Kidney epithelial cell (primary cell): ENCODE data around the gene LDB3. TPM values are rescaled to one million over a fixed set of nuclear protein-coding genes. Genes with fewer than 3 reads are reported as not detected.

Source experiments
- DNase-seq: peaks from one replicate; pipeline ENCODE4 v3.0.0-alpha.2; 2010; ENCODE audit warnings: low read depth
- H3K27me3 ChIP-seq: 2 replicates; pipeline ENCODE4 v1.6.0; 2011; ENCODE audit warnings: low read length; ENCODE audit not compliant: control insufficient read depth, insufficient read depth
- H3K36me3 ChIP-seq: 2 replicates; pipeline ENCODE4 v1.5.1; 2011; ENCODE audit warnings: low read length; ENCODE audit not compliant: control insufficient read depth, insufficient read depth
- H3K4me3 ChIP-seq: 2 replicates; pipeline ENCODE4 v1.5.1; 2011; ENCODE audit warnings: low read depth, mild to moderate bottlenecking, control low read depth, low read length
- total RNA-seq: library from RNA; depleted of rRNA; stranded (reverse); fragments of >200 nt; gene quantifications from 2 replicates; pipeline ENCODE4 v1.2.3, GENCODE V29; 2015
- TF ChIP-seq, protein P1 (sequence below): IDR thresholded peaks from 2 replicates; pipeline ENCODE4 v1.5.1; 2011; ENCODE audit warnings: mild to moderate bottlenecking, moderate library complexity, low read length, control low read depth, inconsistent platforms; ENCODE audit not compliant: insufficient read depth, poor library complexity, severe bottlenecking

Gene LDB3
- total RNA-seq, 1 donor from 2014 or later, result 0.17 TPM

DNA sequence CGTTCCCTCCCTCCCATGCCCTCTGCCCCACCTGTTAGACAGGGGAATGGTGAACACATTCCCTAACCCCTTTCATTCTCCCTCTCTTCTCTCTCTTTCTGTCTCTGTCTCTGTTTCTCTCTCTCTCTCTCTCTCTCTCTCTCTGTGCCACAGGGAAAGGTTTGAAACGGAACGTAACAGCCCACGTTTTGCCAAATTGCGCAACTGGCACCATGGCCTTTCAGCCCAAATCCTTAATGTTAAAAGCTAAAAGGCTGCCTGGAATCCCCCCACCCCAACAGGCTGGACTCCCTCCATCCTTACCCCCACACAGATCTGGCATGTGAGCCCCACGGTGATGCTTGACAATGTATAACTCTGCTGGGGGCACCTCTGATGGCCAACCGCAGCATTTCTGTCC, 30.8 kb downstream of the LDB3 start:
- Histone ChIP-seq H3K36me3 (no peaks in the 10 kb centered on the region), H3K27me3 (peaks cover 7% of the 10 kb centered on the region), H3K4me3 (no peak overlapping the region)
- TF ChIP-seq, protein P1, sequence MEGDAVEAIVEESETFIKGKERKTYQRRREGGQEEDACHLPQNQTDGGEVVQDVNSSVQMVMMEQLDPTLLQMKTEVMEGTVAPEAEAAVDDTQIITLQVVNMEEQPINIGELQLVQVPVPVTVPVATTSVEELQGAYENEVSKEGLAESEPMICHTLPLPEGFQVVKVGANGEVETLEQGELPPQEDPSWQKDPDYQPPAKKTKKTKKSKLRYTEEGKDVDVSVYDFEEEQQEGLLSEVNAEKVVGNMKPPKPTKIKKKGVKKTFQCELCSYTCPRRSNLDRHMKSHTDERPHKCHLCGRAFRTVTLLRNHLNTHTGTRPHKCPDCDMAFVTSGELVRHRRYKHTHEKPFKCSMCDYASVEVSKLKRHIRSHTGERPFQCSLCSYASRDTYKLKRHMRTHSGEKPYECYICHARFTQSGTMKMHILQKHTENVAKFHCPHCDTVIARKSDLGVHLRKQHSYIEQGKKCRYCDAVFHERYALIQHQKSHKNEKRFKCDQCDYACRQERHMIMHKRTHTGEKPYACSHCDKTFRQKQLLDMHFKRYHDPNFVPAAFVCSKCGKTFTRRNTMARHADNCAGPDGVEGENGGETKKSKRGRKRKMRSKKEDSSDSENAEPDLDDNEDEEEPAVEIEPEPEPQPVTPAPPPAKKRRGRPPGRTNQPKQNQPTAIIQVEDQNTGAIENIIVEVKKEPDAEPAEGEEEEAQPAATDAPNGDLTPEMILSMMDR, result no peak
- no peak for DNase-seq

DNA sequence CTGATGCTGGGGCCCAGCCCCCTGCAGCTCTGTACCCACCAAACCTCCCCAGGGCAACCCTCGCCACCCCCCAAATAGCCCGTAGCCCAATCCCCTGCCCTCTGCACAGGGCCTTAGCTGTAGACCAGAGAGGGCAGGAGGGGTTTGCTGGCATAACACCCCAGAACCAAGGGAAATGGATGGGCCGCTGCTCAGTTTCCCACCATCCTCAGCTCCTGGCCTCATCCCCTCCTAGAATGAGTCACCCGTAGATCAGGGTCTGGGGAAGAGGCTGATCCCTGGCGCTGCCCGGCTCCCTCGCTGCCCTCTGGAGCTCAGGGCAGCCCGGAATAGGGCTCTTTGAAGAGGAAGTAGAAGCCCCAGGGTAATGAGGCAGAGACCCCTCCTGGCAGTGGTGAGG, 31.2 kb downstream of the LDB3 start:
- no peak for DNase-seq
- Histone ChIP-seq H3K4me3 (no peak overlapping the region), H3K27me3 (peaks cover 7% of the 10 kb centered on the region), H3K36me3 (no peaks in the 10 kb centered on the region)
- TF ChIP-seq, protein P1, result no peak

DNA sequence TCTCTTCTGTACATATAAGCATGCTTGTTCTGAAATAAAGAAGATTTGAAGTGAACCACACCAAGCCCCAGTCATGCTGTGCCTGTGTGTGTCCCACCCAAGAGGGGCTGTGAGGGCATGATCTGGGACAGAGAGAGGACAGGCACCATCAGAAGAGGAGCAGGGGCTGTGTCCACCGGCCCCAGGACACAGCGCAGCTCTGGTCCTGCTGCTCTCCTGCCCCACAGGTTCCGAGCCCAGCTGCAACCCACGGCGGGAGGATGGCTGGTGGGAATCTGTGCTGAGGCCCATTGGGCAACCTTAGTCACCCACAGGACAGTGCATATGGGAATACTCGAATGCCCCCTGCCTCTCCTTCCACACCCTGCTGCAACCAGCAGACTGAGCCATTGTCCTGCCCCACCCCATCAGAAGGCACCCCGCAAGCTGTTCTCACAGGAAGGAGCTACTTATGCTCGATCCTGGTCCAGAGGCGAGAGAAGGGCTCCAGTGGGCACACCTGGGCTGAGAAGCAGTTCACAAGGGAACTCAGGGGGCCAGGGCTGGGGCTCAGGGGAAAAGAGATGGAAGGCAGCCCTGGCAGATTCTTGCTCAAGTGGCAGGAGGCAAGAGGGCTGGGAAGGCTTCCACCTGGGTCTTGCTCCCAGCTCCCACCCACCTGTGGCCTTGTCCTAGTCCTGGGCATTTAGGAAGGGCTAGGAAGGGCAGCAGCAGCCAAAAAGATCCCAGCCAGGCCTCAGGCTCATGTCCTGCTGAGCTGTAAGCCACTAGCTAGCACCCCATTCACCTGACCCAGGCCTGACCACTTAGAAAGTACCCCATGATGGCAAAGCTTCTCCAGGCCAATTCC, 31.9 kb downstream of the LDB3 start:
- Histone ChIP-seq H3K27me3 (peaks cover 6% of the 10 kb centered on the region), H3K36me3 (no peaks in the 10 kb centered on the region), H3K4me3 (no peak overlapping the region)
- no peak for DNase-seq
- TF ChIP-seq, protein P1, result no peak

DNA sequence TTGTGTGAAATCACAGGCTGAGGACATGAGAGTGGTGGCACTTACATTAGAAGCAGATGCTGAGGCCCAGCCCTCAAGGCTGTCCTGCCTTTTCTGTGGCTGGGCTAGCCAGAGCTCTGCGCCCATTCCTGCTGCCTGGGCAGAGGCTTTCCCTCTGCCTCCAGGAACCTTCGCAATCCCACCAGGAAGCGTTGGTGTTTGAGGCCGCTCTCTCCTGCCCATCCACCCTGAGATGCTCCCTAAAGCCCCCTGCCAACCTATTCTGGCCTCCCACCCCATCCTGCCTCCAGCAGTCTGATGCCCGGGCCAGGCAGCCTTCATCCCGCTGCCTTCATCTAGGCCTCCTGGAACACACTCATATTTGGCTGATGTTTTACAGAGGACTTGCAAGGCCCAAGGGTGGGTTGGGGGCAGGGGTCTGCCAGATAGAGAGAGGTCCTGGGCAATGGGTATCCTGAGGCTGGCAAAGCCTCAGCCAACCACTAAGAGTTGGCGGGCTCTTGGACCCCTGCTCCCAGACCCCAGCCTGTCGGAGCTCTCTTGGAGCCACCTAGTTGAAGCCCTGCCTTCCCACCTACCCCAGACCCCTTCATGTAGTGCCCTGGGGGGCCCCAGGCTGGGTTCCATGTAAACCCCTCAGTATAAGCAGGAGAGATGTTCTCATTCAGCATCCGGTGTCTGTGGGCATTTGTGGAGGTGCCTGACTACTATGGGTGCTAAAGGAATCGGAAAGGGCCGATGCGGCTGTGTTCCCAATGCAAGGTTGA, 32.7 kb downstream of the LDB3 start:
- no peak overlapping the region for H3K4me3 ChIP-seq
- H3K27me3 ChIP-seq, result no peaks in the 10 kb centered on the region
- DNase-seq, result no peak
- TF ChIP-seq, protein P1, result no peak
- H3K36me3 ChIP-seq, result no peaks in the 10 kb centered on the region

DNA sequence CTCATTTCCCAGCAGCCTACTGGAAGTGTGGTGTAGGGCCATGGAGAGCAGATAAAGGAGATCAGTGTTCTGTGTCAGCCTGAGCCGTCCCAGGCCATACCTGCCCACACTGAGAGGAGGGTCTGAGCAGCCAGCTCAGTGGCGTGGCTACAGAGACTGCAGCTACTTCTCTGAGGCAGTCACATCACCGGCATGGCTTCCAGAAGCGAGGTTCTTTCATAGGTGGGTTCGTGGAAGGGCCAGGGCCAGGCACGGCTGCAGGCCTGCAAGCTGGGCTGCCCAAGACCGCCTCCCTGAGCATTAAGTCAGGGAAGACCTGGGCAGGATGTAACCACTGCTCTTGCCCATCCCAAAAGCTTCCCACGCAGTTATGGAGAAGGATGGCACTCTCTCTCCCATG, 34.9 kb downstream of the LDB3 start:
- Histone ChIP-seq H3K4me3 (no peak overlapping the region), H3K36me3 (no peaks in the 10 kb centered on the region), H3K27me3 (no peaks in the 10 kb centered on the region)
- no peak for DNase-seq
- TF ChIP-seq, protein P1, result no peak

DNA sequence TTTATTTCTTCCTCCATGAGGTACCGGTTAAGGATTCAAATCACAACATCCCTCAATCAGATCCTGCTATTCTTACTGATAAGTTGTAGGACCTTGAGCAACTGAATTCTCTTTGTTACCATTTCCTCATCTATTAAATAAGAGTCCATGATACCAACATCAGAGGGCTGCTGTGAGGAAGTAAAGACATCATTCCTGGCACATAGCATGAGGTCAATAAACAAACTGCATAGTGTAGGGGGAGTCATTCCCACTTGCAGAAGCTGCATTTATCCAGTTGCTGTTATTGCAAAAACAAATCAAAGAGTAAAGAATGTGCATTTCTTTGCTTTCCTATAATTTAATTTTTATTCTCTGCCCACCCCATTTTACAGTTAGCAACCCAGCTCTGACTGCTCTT, 36.8 kb downstream of the LDB3 start:
- DNase-seq, result no peak
- no peak overlapping the region for H3K4me3 ChIP-seq
- H3K36me3 ChIP-seq, result no peaks in the 10 kb centered on the region
- no peaks in the 10 kb centered on the region for H3K27me3 ChIP-seq
- TF ChIP-seq, protein P1, result no peak
